B cell (primary cell): ENCODE results near the gene PCDHB2. TPM values are rescaled to one million over a fixed set of nuclear protein-coding genes. Genes with fewer than 3 reads are reported as not detected.
"Not testable (repeated sequence)": the region's sequence is repeated elsewhere in the genome, so short reads cannot be mapped to it uniquely, and the experiment has no call there.

ENCODE experiments used
- ATAC-seq: fragments of 200-7000 bp; cut with Tn5 transposase; one replicate; pipeline ENCODE4 v1.10.0; 2021; ENCODE audit warnings: low read depth, mild to moderate bottlenecking, moderate number of reproducible peaks, moderate library complexity
- CTCF ChIA-PET: fragments of 350-600 bp; sonication (Branson Sonifier 250); formaldehyde crosslinking; loops from one replicate; lab custom pipeline; 2021; ENCODE audit warnings: antibody characterized with exemption, inconsistent platforms; lab: Charles Lee
- POLR2A ChIA-PET: fragments of 350-600 bp; sonication (Branson Sonifier 250); formaldehyde crosslinking; loops from one replicate; lab custom pipeline; 2021; ENCODE audit warnings: antibody characterized with exemption; lab: Charles Lee
- DNase-seq: peaks from one replicate; pipeline ENCODE4 v3.0.0; 2013
- H2AFZ ChIP-seq: 2 replicates; pipeline ENCODE4 v1.6.1; 2012; ENCODE audit warnings: mild to moderate bottlenecking, low read depth, low read length; ENCODE audit not compliant: insufficient read depth, poor library complexity, severe bottlenecking
- H3K27ac ChIP-seq, 2 donors: 1 replicate in 1 of 2; 2 replicates in 1 of 2; pipeline ENCODE4 v1.5.1; 2012 to 2013; ENCODE audit warnings: low read length in 2 of 2, mild to moderate bottlenecking in 2 of 2, moderate library complexity in 1 of 2
- H3K27me3 ChIP-seq, 4 experiments: fragments of 200-600 bp in 1 of 4; sonication (generic) in 1 of 4; replicated peaks in 1 of 4; 1 replicate in 2 of 4; 2 replicates in 2 of 4; pipeline versions ENCODE4 v1.6.1 to v1.7.0; 2013 to 2016; ENCODE audit warnings: low read length in 3 of 4, mild to moderate bottlenecking in 2 of 4, mixed read lengths in 1 of 4, moderate library complexity in 1 of 4; ENCODE audit not compliant: insufficient read depth in 4 of 4, control insufficient read depth in 3 of 4; ENCODE audit errors: control extremely low read depth in 1 of 4
- H3K36me3 ChIP-seq, 2 experiments: replicated peaks in 1 of 2; 1 replicate in 1 of 2; 2 replicates in 1 of 2; pipeline versions ENCODE4 v1.6.1 to v1.7.1; 2013; ENCODE audit warnings: low read length in 1 of 2; ENCODE audit not compliant: insufficient read depth in 2 of 2, control insufficient read depth in 1 of 2; ENCODE audit errors: control extremely low read depth in 1 of 2, extremely low read depth in 1 of 2
- H3K4me1 ChIP-seq, 2 donors: fragments of 200-600 bp in 1 of 2; sonication (generic) in 1 of 2; 1 replicate in 1 of 2; 2 replicates in 1 of 2; pipeline versions ENCODE4 v1.5.1 to v1.6.1; 2013 to 2017; ENCODE audit warnings: low read length in 2 of 2; ENCODE audit not compliant: control insufficient read depth in 2 of 2, insufficient read depth in 2 of 2
- H3K4me2 ChIP-seq: replicated peaks from 2 replicates; pipeline ENCODE3; 2012; ENCODE audit warnings: mild to moderate bottlenecking, low read depth, low read length; ENCODE audit not compliant: poor library complexity, severe bottlenecking
- H3K4me3 ChIP-seq, 5 experiments: fragments of 200-600 bp in 1 of 5; sonication (generic) in 1 of 5; 1 replicate in 3 of 5; 2 replicates in 2 of 5; pipeline versions ENCODE4 v1.5.1 to v1.7.0; 2011 to 2016; ENCODE audit warnings: low read length in 4 of 5, mild to moderate bottlenecking in 4 of 5, low read depth in 2 of 5, control low read depth in 1 of 5, moderate library complexity in 1 of 5; ENCODE audit not compliant: insufficient read depth in 1 of 5; ENCODE audit errors: control extremely low read depth in 1 of 5, extremely low read depth in 1 of 5
- H3K79me2 ChIP-seq: fragments of 200-600 bp; sonication (generic); one replicate; pipeline ENCODE4 v1.6.0; 2016; ENCODE audit warnings: low read length; ENCODE audit not compliant: control insufficient read depth, insufficient read depth
- H3K9ac ChIP-seq: fragments of 200-600 bp; sonication (generic); 2 replicates; pipeline ENCODE4 v1.6.1; 2017; ENCODE audit warnings: mild to moderate bottlenecking, low read length, moderate library complexity
- H3K9me3 ChIP-seq, 3 donors: one replicate each; pipeline versions ENCODE4 v1.6.1 to v1.7.1; 2013; ENCODE audit warnings: low read length in 2 of 3; ENCODE audit not compliant: control insufficient read depth in 2 of 3, insufficient read depth in 1 of 3; ENCODE audit errors: control extremely low read depth in 1 of 3
- H4K20me1 ChIP-seq: 2 replicates; pipeline ENCODE4 v1.6.0; 2012; ENCODE audit warnings: mild to moderate bottlenecking, low read length; ENCODE audit not compliant: insufficient read depth, control insufficient read depth, poor library complexity, severe bottlenecking
- H3K27ac Mint-ChIP-seq: one replicate; pipeline ENCODE4 v1.8.0; 2021; ENCODE audit warnings: mixed read lengths
- H3K27me3 Mint-ChIP-seq: one replicate; pipeline ENCODE4 v1.8.0; 2021; ENCODE audit warnings: mixed read lengths
- H3K4me1 Mint-ChIP-seq: one replicate; pipeline ENCODE4 v1.8.0; 2021; ENCODE audit warnings: mixed read lengths
- H3K4me3 Mint-ChIP-seq: one replicate; pipeline ENCODE4 v1.8.0; 2021; ENCODE audit warnings: mixed read lengths
- H3K9me3 Mint-ChIP-seq: one replicate; pipeline ENCODE4 v1.8.0; 2022; ENCODE audit warnings: mixed read lengths; ENCODE audit not compliant: insufficient read depth
- CTCF ChIP-seq: fragments of 200-600 bp; IDR thresholded peaks from one replicate; pipeline ENCODE4 v1.8.0; 2022; ENCODE audit warnings: antibody characterized with exemption, mild to moderate bottlenecking
- EZH2 ChIP-seq: IDR thresholded peaks from 2 replicates; pipeline ENCODE4 v1.6.1; 2012; ENCODE audit warnings: borderline replicate concordance, low read depth, mild to moderate bottlenecking, moderate library complexity, low read length; ENCODE audit not compliant: insufficient read depth, poor library complexity, severe bottlenecking
- WGBS: methylation state at CpG from one replicate; pipeline ENCODE4 v1.1.5; 2013; ENCODE audit warnings: missing lambda C conversion rate; ENCODE audit not compliant: insufficient coverage; 5-methylcytosine and 5-hydroxymethylcytosine counted together
- intact Hi-C: fragments of 100-400 bp; cut with micrococcal nuclease; formaldehyde crosslinking; loops from one replicate; pipeline ENCODE4 v1.10.0; 2022
- polyA plus RNA-seq: library from polyadenylated mRNA; depleted of rRNA; stranded (reverse); fragments of >200 nt; gene quantifications from 2 replicates; pipeline ENCODE4 v1.2.3, GENCODE V29; 2012
- total RNA-seq, 2 donors: library from RNA; stranded (reverse); fragments of 120-200 nt in 1 of 2; gene quantifications; 1 replicate in 1 of 2; 2 replicates in 1 of 2; pipeline versions ENCODE4 v1.2.3 to v1.2.4, GENCODE V29; 2013 to 2022

PCDHB2 gene
- total and polyA plus RNA-seq, 2 donors (not counting 1 experiment from before 2014, with no cell fraction given) = 0.07 TPM; not detected in 1

GRCh38 chr5:141135718-141136266 lies 41.4 kb downstream of the PCDHB2 start:
- Histone ChIP-seq H2AFZ (no peak overlapping the region), H3K4me2 (no peak overlapping the region), H4K20me1 (no peaks in the 10 kb centered on the region), H3K9ac (no peak overlapping the region), H3K4me1 (no peaks in the 10 kb centered on the region), H3K27me3 (peaks cover 0 to 13% (median 6%) of the 10 kb centered on the region in 4 experiments), H3K27ac (no peak overlapping the region), H3K9me3 (peaks cover 7 to 28% (median 13%) of the 10 kb centered on the region in 3 donors), H3K4me3 (no peak overlapping the region), H3K79me2 (no peaks in the 10 kb centered on the region), H3K36me3 (no peaks in the 10 kb centered on the region)
- H3K27ac Mint-ChIP-seq = no peak overlapping the region
- TF ChIP-seq CTCF = no peak
- no peak for TF ChIP-seq EZH2
- CTCF ChIA-PET = no interaction called here
- intact Hi-C loops = no loop called here
- peaks cover 23% of the 10 kb centered on the region for H3K9me3 Mint-ChIP-seq
- H3K27me3 Mint-ChIP-seq = peaks cover 6% of the 10 kb centered on the region
- ATAC-seq (no peak), DNase-seq (no peak)
- H3K4me3 Mint-ChIP-seq = no peak overlapping the region
- WGBS = 52% methylated on average over 19 of the region's 19 CpGs
- POLR2A ChIA-PET = no interaction called here
- no peaks in the 10 kb centered on the region for H3K4me1 Mint-ChIP-seq

- 59% methylated on average over 28 of the region's 34 CpGs for WGBS
- H3K79me2 ChIP-seq, H3K9ac ChIP-seq, H2AFZ ChIP-seq, H3K4me3 ChIP-seq, H3K27ac ChIP-seq, H3K36me3 ChIP-seq, H3K4me3 Mint-ChIP-seq, ATAC-seq, H3K4me1 ChIP-seq, H3K4me2 ChIP-seq, CTCF ChIA-PET, DNase-seq, POLR2A ChIA-PET, H4K20me1 ChIP-seq, H3K27ac Mint-ChIP-seq, H3K4me1 Mint-ChIP-seq, intact Hi-C loops: not testable (repeated sequence)
- peaks cover 13% of the 10 kb centered on the region for H3K27me3 Mint-ChIP-seq
- Histone ChIP-seq H3K9me3 (peaks cover 7 to 28% (median 13%) of the 10 kb centered on the region in 3 donors), H3K27me3 (peaks cover 0 to 13% (median 6%) of the 10 kb centered on the region in 4 experiments)
- H3K9me3 Mint-ChIP-seq = peaks cover 23% of the 10 kb centered on the region
Observed at GRCh38 chr5:141137346-141137745, 42.9 kb downstream of the PCDHB2 start.

Other genes with a start within 250 kb of the PCDHB2 start
- not detected in 2 replicates for gene PCDHA9, start 246.2 kb upstream of the PCDHB2 start, total RNA-seq
- gene PCDHA9, start 246.2 kb upstream of the PCDHB2 start, polyA plus RNA-seq = not detected in 2 replicates
- not detected in 2 replicates for gene PCDHA10, start 238.7 kb upstream of the PCDHB2 start, total RNA-seq
- not detected in 2 replicates for gene PCDHA10, start 238.7 kb upstream of the PCDHB2 start, polyA plus RNA-seq
- not detected in 2 replicates for gene PCDHA11, start 225.7 kb upstream of the PCDHB2 start, total RNA-seq
- gene PCDHA11, start 225.7 kb upstream of the PCDHB2 start, polyA plus RNA-seq = not detected in 2 replicates
- gene PCDHA12, start 219.3 kb upstream of the PCDHB2 start, total RNA-seq = not detected in 2 replicates
- gene PCDHA12, start 219.3 kb upstream of the PCDHB2 start, polyA plus RNA-seq = not detected in 2 replicates
- not detected in 2 replicates for gene PCDHA13, start 212.5 kb upstream of the PCDHB2 start, total RNA-seq
- not detected in 2 replicates for gene PCDHA13, start 212.5 kb upstream of the PCDHB2 start, polyA plus RNA-seq
- not detected in 2 replicates for gene PCDHAC1, start 168.3 kb upstream of the PCDHB2 start, total RNA-seq
- gene PCDHAC1, start 168.3 kb upstream of the PCDHB2 start, polyA plus RNA-seq = not detected in 2 replicates
- gene PCDHAC2, start 128.1 kb upstream of the PCDHB2 start, total RNA-seq = not detected in 2 replicates
- gene PCDHAC2, start 128.1 kb upstream of the PCDHB2 start, polyA plus RNA-seq = not detected in 2 replicates
- not detected in 2 replicates for gene PCDHB1, start 43.2 kb upstream of the PCDHB2 start, total RNA-seq
- gene PCDHB1, start 43.2 kb upstream of the PCDHB2 start, polyA plus RNA-seq = not detected in 2 replicates
- gene PCDHB3, start 5.9 kb downstream of the PCDHB2 start, total RNA-seq = not detected in 2 replicates
- not detected in 2 replicates for gene PCDHB3, start 5.9 kb downstream of the PCDHB2 start, polyA plus RNA-seq
- gene PCDHB4, start 27.2 kb downstream of the PCDHB2 start, total RNA-seq = not detected in 2 replicates
- not detected in 2 replicates for gene PCDHB4, start 27.2 kb downstream of the PCDHB2 start, polyA plus RNA-seq
- gene PCDHB5, start 40.6 kb downstream of the PCDHB2 start, total RNA-seq = not detected in 2 replicates
- gene PCDHB5, start 40.6 kb downstream of the PCDHB2 start, polyA plus RNA-seq = 0.06 TPM in 1 of 2 replicates, not detected in the other
- gene PCDHB6, start 55.4 kb downstream of the PCDHB2 start, total RNA-seq = not detected in 2 replicates
- gene PCDHB6, start 55.4 kb downstream of the PCDHB2 start, polyA plus RNA-seq = not detected in 2 replicates
- gene PCDHB7, start 78.0 kb downstream of the PCDHB2 start, total RNA-seq = not detected in 2 replicates
- not detected in 2 replicates for gene PCDHB7, start 78.0 kb downstream of the PCDHB2 start, polyA plus RNA-seq
- gene PCDHB8, start 83.2 kb downstream of the PCDHB2 start, total RNA-seq = not detected in 2 replicates
- gene PCDHB8, start 83.2 kb downstream of the PCDHB2 start, polyA plus RNA-seq = not detected in 2 replicates
- not detected in 2 replicates for gene PCDHB16, start 87.8 kb downstream of the PCDHB2 start, total RNA-seq
- not detected in 2 replicates for gene PCDHB16, start 87.8 kb downstream of the PCDHB2 start, polyA plus RNA-seq
- gene PCDHB9, start 92.5 kb downstream of the PCDHB2 start, total RNA-seq = 0.12 TPM in 2 replicates
- gene PCDHB9, start 92.5 kb downstream of the PCDHB2 start, polyA plus RNA-seq = 0.12 and 0.20 TPM in 2 replicates
- not detected in 2 replicates for gene PCDHB10, start 97.7 kb downstream of the PCDHB2 start, total RNA-seq
- not detected in 2 replicates for gene PCDHB10, start 97.7 kb downstream of the PCDHB2 start, polyA plus RNA-seq
- gene PCDHB11, start 105.0 kb downstream of the PCDHB2 start, total RNA-seq = not detected in 2 replicates
- gene PCDHB11, start 105.0 kb downstream of the PCDHB2 start, polyA plus RNA-seq = not detected in 2 replicates
- not detected in 2 replicates for gene PCDHB12, start 114.1 kb downstream of the PCDHB2 start, total RNA-seq
- not detected in 2 replicates for gene PCDHB12, start 114.1 kb downstream of the PCDHB2 start, polyA plus RNA-seq
- 0.07 TPM in 1 of 2 replicates, not detected in the other for gene PCDHB13, start 119.3 kb downstream of the PCDHB2 start, total RNA-seq
- not detected in 2 replicates for gene PCDHB13, start 119.3 kb downstream of the PCDHB2 start, polyA plus RNA-seq
- 0.10 TPM in 1 of 2 replicates, not detected in the other for gene PCDHB14, start 128.7 kb downstream of the PCDHB2 start, total RNA-seq
- gene PCDHB14, start 128.7 kb downstream of the PCDHB2 start, polyA plus RNA-seq = not detected in 2 replicates
- not detected in 2 replicates for gene PCDHB15, start 150.8 kb downstream of the PCDHB2 start, total RNA-seq
- 0.10 TPM in 1 of 2 replicates, not detected in the other for gene PCDHB15, start 150.8 kb downstream of the PCDHB2 start, polyA plus RNA-seq
- gene SLC25A2, start 209.4 kb downstream of the PCDHB2 start, total RNA-seq = 3.4 and 3.6 TPM in 2 replicates
- gene SLC25A2, start 209.4 kb downstream of the PCDHB2 start, polyA plus RNA-seq = 0.12 and 0.29 TPM in 2 replicates
- gene TAF7, start 226.2 kb downstream of the PCDHB2 start, total RNA-seq = 119 TPM in 2 replicates
- 52.1 and 76.7 TPM in 2 replicates for gene TAF7, start 226.2 kb downstream of the PCDHB2 start, polyA plus RNA-seq
- gene PCDHGA1, start 235.9 kb downstream of the PCDHB2 start, total RNA-seq = 0.53 and 0.64 TPM in 2 replicates
- 0.06 and 0.17 TPM in 2 replicates for gene PCDHGA1, start 235.9 kb downstream of the PCDHB2 start, polyA plus RNA-seq
- 0.07 and 0.29 TPM in 2 replicates for gene PCDHGA2, start 244.1 kb downstream of the PCDHB2 start, total RNA-seq
- gene PCDHGA2, start 244.1 kb downstream of the PCDHB2 start, polyA plus RNA-seq = 0.06 and 0.09 TPM in 2 replicates
- gene PCDHGA3, start 249.2 kb downstream of the PCDHB2 start, total RNA-seq = 0.29 and 0.32 TPM in 2 replicates
- 0.10 TPM in 1 of 2 replicates, not detected in the other for gene PCDHGA3, start 249.2 kb downstream of the PCDHB2 start, polyA plus RNA-seq